Calu3 (cell line): ENCODE measurements around the gene TMEM203. TPM values are rescaled to one million over a fixed set of nuclear protein-coding genes. Genes with fewer than 3 reads are reported as not detected.

Source experiments
- BruUV-seq: library from RNA; stranded (reverse); fragments of 400-500 nt; replicated peaks from 2 replicates; lab custom pipeline; 2021; lab: Mats Ljungman, UMichigan
- CTCF ChIA-PET: fragments of 300-600 bp; sonication (Branson Sonifier 250); formaldehyde crosslinking; loops from one replicate; lab custom pipeline; 2022; ENCODE audit warnings: antibody characterized with exemption; lab: Charles Lee
- DNase-seq: peaks from one replicate; pipeline ENCODE4 v3.0.0; 2022
- H3K27ac Mint-ChIP-seq: one replicate; pipeline ENCODE4 v1.8.0; 2022; ENCODE audit warnings: mixed read lengths; ENCODE audit not compliant: unreplicated experiment
- H3K27me3 Mint-ChIP-seq: one replicate; pipeline ENCODE4 v1.8.0; 2022; ENCODE audit warnings: mixed read lengths; ENCODE audit not compliant: unreplicated experiment
- H3K36me3 Mint-ChIP-seq: one replicate; pipeline ENCODE4 v1.8.0; 2022; ENCODE audit warnings: mild to moderate bottlenecking, moderate library complexity, mixed read lengths; ENCODE audit not compliant: insufficient read depth, unreplicated experiment
- H3K4me1 Mint-ChIP-seq: one replicate; pipeline ENCODE4 v1.8.0; 2022; ENCODE audit warnings: mild to moderate bottlenecking, low read depth, mixed read lengths; ENCODE audit not compliant: unreplicated experiment
- H3K4me3 Mint-ChIP-seq: one replicate; pipeline ENCODE4 v1.8.0; 2022; ENCODE audit warnings: mild to moderate bottlenecking, low read depth, moderate library complexity, mixed read lengths; ENCODE audit not compliant: unreplicated experiment
- H3K9me3 Mint-ChIP-seq: one replicate; pipeline ENCODE4 v1.8.0; 2022; ENCODE audit warnings: low read depth, mixed read lengths; ENCODE audit not compliant: unreplicated experiment
- CTCF ChIP-seq: fragments of 200-600 bp; IDR thresholded peaks from one replicate; pipeline ENCODE4 v1.8.0; 2022; ENCODE audit warnings: antibody characterized with exemption; ENCODE audit not compliant: unreplicated experiment
- intact Hi-C: fragments of 100-400 bp; cut with micrococcal nuclease; formaldehyde crosslinking; loops from one replicate; pipeline ENCODE4 v1.10.0; 2022; ENCODE audit not compliant: unreplicated experiment
- total RNA-seq: library from RNA; stranded (reverse); gene quantifications from 2 replicates; pipeline ENCODE4 v1.2.3, GENCODE V29; 2022

Gene TMEM203
- total RNA-seq, 1 experiment from 2014 or later = 25.4 TPM

- DNase-seq = no peak
- H3K4me1 Mint-ChIP-seq = peaks cover 24% of the 10 kb centered on the region
- H3K4me3 Mint-ChIP-seq = no peak overlapping the region
- H3K9me3 Mint-ChIP-seq = no peaks in the 10 kb centered on the region
- no peak for TF ChIP-seq CTCF
- no peaks in the 10 kb centered on the region for H3K27me3 Mint-ChIP-seq
- BruUV-seq = no TSS peak
- no peak overlapping the region for H3K27ac Mint-ChIP-seq
- CTCF ChIA-PET = no interaction called here
- peaks cover 70% of the 10 kb centered on the region for H3K36me3 Mint-ChIP-seq
- intact Hi-C loops = no loop called here
Observed at GRCh38 chr9:137202966-137203365, 2.5 kb downstream of the TMEM203 start.

DNA sequence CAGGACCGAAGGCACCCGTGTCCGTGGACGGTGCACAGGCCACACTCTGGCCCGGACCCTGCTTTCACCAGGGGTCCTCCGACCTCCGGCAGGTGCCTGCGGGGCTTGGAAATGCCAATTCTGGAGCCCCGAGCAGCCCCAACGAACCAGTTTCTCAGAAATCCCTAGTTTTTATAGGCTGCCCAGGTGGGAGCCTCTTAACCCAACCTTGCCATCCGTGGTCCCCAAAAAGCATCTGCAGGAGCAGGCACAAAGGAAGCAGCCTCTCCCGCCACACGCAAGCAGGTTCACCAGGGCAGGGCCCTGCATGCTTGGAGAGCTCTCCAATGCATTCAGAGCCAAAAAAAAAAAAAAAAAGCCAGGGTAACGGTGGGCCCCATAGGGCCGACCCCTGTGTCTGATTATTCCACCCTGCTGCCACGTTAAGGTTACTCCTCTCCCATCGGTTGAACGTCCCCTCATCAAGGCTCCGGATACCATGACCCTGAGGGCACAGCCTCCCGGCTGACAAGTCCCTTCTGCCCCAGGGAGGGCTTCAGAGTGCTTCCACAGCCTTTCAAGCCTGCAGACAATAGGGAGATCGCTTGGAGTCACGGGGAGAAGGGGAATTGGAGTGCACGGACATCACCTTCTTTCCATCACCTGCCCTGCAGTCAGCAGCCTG, 4.1 kb downstream of the TMEM203 start:
- CTCF ChIA-PET = interaction anchor here (0.6 to 1.0 kb wide), 2 partner anchors 21 to 104 kb away, joined by 3 to 4 read pairs; no protein-coding TSS in a partner anchor
- no TSS peak for BruUV-seq
- no peak for DNase-seq
- no peak for TF ChIP-seq CTCF
- H3K36me3 Mint-ChIP-seq = peaks cover 60% of the 10 kb centered on the region
- H3K4me3 Mint-ChIP-seq = peak overlapping the region; percentile 75
- intact Hi-C loops = no loop called here
- no peaks in the 10 kb centered on the region for H3K27me3 Mint-ChIP-seq
- no peaks in the 10 kb centered on the region for H3K9me3 Mint-ChIP-seq
- H3K27ac Mint-ChIP-seq = peak overlapping the region; percentile 33
- H3K4me1 Mint-ChIP-seq = peaks cover 19% of the 10 kb centered on the region

DNA sequence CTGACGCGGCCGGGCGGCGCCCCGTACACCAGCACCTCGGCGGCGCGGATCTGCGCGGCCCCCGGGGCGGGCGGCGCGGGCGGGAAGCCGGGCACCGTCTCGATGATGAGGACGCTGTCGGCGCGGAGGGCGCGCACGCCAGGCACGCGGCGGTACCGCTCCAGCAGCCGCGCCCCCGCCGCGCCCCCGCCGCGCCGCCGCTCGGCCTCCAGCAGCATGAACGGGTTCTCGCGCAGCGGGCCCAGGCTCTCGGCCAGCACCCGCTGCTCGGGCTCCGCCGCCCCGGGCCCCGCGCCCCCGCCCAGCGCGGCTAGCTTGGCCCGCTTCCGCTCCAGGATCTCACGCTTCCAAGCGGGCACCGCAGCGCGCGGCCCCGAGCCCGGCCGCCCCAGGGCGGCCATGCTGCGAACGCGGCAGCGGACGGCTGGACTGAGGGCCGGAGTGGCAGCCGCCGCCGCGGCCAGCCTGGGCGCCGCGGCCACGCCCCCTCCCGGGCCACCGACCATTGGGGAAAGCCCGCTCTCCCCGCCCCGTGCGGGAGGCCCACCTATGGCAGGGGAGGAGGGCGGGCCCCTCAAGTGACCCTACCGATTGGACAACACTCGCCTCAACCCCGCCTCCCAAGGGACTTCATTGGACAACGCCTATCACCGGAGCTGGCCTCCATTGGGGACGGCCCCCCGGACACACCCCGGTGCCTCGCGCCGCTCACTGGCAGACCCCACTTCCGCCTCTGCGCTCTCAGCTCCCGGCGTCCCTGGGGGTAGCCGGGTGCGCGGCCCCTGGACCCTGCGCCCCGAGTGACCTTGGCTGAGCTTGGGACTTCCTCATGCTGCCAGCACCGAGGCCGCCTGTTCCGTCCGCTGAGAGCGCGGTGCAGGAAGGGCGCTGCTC, 4.9 kb downstream of the TMEM203 start, which contains the start of gene TPRN:
Gene TPRN, minus strand, starts transcription at position 431 of the 894 bp plus-strand sequence. Its CDS starts 30 bp downstream, at position 401.
- H3K36me3 Mint-ChIP-seq = peaks cover 52% of the 10 kb centered on the region
- peak within 1 kb of the TSS; percentile 77 for H3K4me3 Mint-ChIP-seq
- CTCF ChIA-PET = interaction anchor here (0.6 to 1.0 kb wide), 2 partner anchors 22 to 104 kb away, joined by 3 to 4 read pairs; no protein-coding TSS in a partner anchor
- peak; percentile 98 for DNase-seq
- TF ChIP-seq CTCF = no peak
- H3K27me3 Mint-ChIP-seq = no peaks in the 10 kb centered on the region
- peaks cover 20% of the 10 kb centered on the region for H3K4me1 Mint-ChIP-seq
- no peaks in the 10 kb centered on the region for H3K9me3 Mint-ChIP-seq
- BruUV-seq = no TSS peak
- peak within 1 kb of the TSS; percentile 73 for H3K27ac Mint-ChIP-seq
- intact Hi-C loops = no loop called here

DNA sequence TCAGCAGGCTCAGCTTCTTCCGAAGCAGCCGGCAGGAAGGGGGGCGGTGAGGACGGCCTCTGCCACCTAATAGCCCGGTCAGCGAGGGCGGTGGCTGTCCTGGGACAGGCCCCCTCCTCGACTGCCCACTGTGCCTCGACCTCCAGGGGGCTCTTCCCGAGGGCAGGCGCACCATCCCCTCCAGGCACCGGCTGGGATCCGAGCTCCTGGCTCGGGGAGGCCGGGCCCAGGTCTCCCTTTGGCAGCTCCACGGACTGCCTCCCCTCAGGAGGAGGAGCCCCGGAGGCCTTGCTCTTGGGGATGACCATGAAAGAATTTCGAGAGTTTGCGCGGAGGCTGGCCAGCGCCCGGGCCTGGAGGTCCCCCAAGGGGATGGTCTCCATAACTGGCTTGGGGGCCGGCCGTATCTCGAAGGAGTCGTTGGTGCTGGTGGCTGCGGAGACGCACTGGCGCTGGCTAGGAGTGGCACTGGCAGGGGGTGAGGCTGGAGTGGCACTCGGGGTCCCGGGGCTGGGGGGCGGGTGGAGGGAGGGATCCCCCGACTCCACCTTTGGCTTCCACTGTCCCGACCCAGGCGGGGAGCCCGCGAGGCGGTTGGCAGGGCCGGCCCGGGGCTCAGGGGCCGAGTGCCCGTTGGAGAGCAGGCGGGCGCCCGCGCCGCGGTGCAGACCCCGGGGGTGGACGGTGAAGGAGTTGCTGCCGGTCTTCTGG, 5.9 kb downstream of the TMEM203 start:
- CTCF ChIA-PET = interaction anchor here (0.6 to 1.4 kb wide), 3 partner anchors 10 to 52 kb away, joined by 3 to 5 read pairs (median 4); no protein-coding TSS in a partner anchor
- intact Hi-C loops = no loop called here
- Mint-ChIP-seq H3K27ac (peak overlapping the region; percentile 73), H3K36me3 (peaks cover 42% of the 10 kb centered on the region), H3K4me3 (peak overlapping the region; percentile 77), H3K9me3 (no peaks in the 10 kb centered on the region), H3K4me1 (peaks cover 28% of the 10 kb centered on the region), H3K27me3 (no peaks in the 10 kb centered on the region)
- no TSS peak for BruUV-seq
- no peak for DNase-seq
- no peak for TF ChIP-seq CTCF
